Activated CD8-positive, alpha-beta memory T cell treated with anti-CD3 and anti-CD28 coated beads, Interleukin-2, amount 50 U/mL, for 1 hour (primary cell): ENCODE data around the gene ZNF783.
"Not testable (repeated sequence)": the region's sequence is repeated elsewhere in the genome, so short reads cannot be mapped to it uniquely, and the experiment has no call there.

ENCODE experiments used
- DNase-seq: peaks from one replicate; pipeline ENCODE4 v3.0.0-alpha.2; 2020; ENCODE audit errors: extremely low read depth

Gene ZNF783

GRCh38 chr7:149300620-149301285, 38.8 kb downstream of the ZNF783 start:
- no peak for DNase-seq

GRCh38 chr7:149302222-149302621, 40.2 kb downstream of the ZNF783 start:
- no peak for DNase-seq

GRCh38 chr7:149302865-149303264, 40.9 kb downstream of the ZNF783 start:
- no peak for DNase-seq

GRCh38 chr7:149304006-149304405, 42.0 kb downstream of the ZNF783 start:
- no peak for DNase-seq

GRCh38 chr7:149306854-149307253, 44.9 kb downstream of the ZNF783 start:
- no peak for DNase-seq

- DNase-seq = no peak
Measured at GRCh38 chr7:149307775-149308501, 45.9 kb downstream of the ZNF783 start.

- DNase-seq = no peak
Measured at GRCh38 chr7:149310113-149310836, 48.3 kb downstream of the ZNF783 start.

- DNase-seq = no peak
Measured at GRCh38 chr7:149310990-149311573, 49.1 kb downstream of the ZNF783 start.

- no peak for DNase-seq
Measured at GRCh38 chr7:149313981-149314380, 52.0 kb downstream of the ZNF783 start.

- DNase-seq = no peak
Measured at GRCh38 chr7:149316606-149317005, 54.6 kb downstream of the ZNF783 start.

GRCh38 chr7:149317496-149317895, 55.5 kb downstream of the ZNF783 start:
- DNase-seq = no peak

- no peak for DNase-seq
Measured at GRCh38 chr7:149317986-149318672, 56.1 kb downstream of the ZNF783 start.

- DNase-seq = no peak
Measured at GRCh38 chr7:149319376-149319775, 57.4 kb downstream of the ZNF783 start.

- no peak for DNase-seq
Measured at GRCh38 chr7:149320313-149321124, 58.5 kb downstream of the ZNF783 start.

GRCh38 chr7:149321125-149321905, 59.3 kb downstream of the ZNF783 start:
- DNase-seq = not testable (repeated sequence)

- no peak for DNase-seq
Measured at GRCh38 chr7:149321978-149322541, 60.1 kb downstream of the ZNF783 start.

GRCh38 chr7:149322737-149323136, 60.7 kb downstream of the ZNF783 start:
- no peak for DNase-seq

- DNase-seq = no peak
Measured at GRCh38 chr7:149325248-149325647, 63.3 kb downstream of the ZNF783 start.

- no peak for DNase-seq
Measured at GRCh38 chr7:149329265-149329664, 67.3 kb downstream of the ZNF783 start.
